Fibroblast of lung (primary cell): ENCODE data around the gene PRMT3. TPM values are rescaled to one million over a fixed set of nuclear protein-coding genes. Genes with fewer than 3 reads are reported as not detected.

Experiments
- DNase-seq, 2 donors: peaks; one replicate each; pipeline versions ENCODE4 v3.0.0 to v3.0.0-alpha.2; 2010; ENCODE audit warnings: low read depth in 2 of 2
- H2AFZ ChIP-seq: 2 replicates; pipeline ENCODE4 v1.5.1; 2012; ENCODE audit warnings: low read length, control low read depth, inconsistent platforms
- H3K27ac ChIP-seq: 2 replicates; pipeline ENCODE4 v1.5.1; 2011; ENCODE audit warnings: low read length, control low read depth; ENCODE audit not compliant: insufficient read depth
- H3K27me3 ChIP-seq: 2 replicates; pipeline ENCODE4 v1.5.1; 2011; ENCODE audit warnings: mild to moderate bottlenecking, low read length; ENCODE audit not compliant: control insufficient read depth, insufficient read depth
- H3K36me3 ChIP-seq: 2 replicates; pipeline ENCODE4 v1.5.1; 2011; ENCODE audit warnings: low read length; ENCODE audit not compliant: control insufficient read depth, insufficient read depth
- H3K4me1 ChIP-seq: 2 replicates; pipeline ENCODE4 v1.5.1; 2011; ENCODE audit warnings: low read length; ENCODE audit not compliant: control insufficient read depth, insufficient read depth; ENCODE audit errors: extremely low read depth
- H3K4me2 ChIP-seq: 2 replicates; pipeline ENCODE4 v1.5.1; 2011; ENCODE audit warnings: low read length, control low read depth; ENCODE audit not compliant: insufficient read depth; ENCODE audit errors: extremely low read depth
- H3K4me3 ChIP-seq, 4 experiments: fragments of 200-600 bp in 1 of 4; sonication (generic) in 1 of 4; replicated peaks in 1 of 4; 2 replicates each; pipeline ENCODE4 v1.5.1; 2011 to 2016; ENCODE audit warnings: low read length in 4 of 4, low read depth in 3 of 4, mild to moderate bottlenecking in 3 of 4, control low read depth in 2 of 4, inconsistent platforms in 1 of 4, mixed read lengths in 1 of 4; ENCODE audit not compliant: insufficient read depth in 1 of 4; ENCODE audit errors: control extremely low read depth in 1 of 4
- H3K79me2 ChIP-seq: 2 replicates; pipeline ENCODE4 v1.5.1; 2012; ENCODE audit warnings: mild to moderate bottlenecking, low read length, inconsistent platforms; ENCODE audit not compliant: control insufficient read depth, insufficient read depth
- H3K9ac ChIP-seq: 2 replicates; pipeline ENCODE4 v1.5.1; 2011; ENCODE audit warnings: mild to moderate bottlenecking, low read length, control low read depth; ENCODE audit not compliant: insufficient read depth
- H3K9me3 ChIP-seq: 2 replicates; pipeline ENCODE4 v1.5.1; 2012; ENCODE audit warnings: low read depth, low read length; ENCODE audit not compliant: control insufficient read depth, insufficient read depth
- H4K20me1 ChIP-seq: 2 replicates; pipeline ENCODE4 v1.5.1; 2011; ENCODE audit warnings: low read length; ENCODE audit not compliant: control insufficient read depth, insufficient read depth; ENCODE audit errors: extremely low read depth
- EZH2 ChIP-seq: IDR thresholded peaks from 2 replicates; pipeline ENCODE4 v1.5.1; 2012; ENCODE audit warnings: low read length, control low read depth, mild to moderate bottlenecking; ENCODE audit errors: missing control alignments
- polyA plus RNA-seq, 2 donors: library from polyadenylated mRNA; depleted of rRNA in 1 of 2; stranded (reverse) in 1 of 2; unstranded in 1 of 2; fragments of >200 nt; gene quantifications; 2 replicates each; pipeline ENCODE4 v1.2.1, GENCODE V29; 2011 to 2012; ENCODE audit warnings: missing spikeins in 1 of 2
- total RNA-seq: library from RNA; depleted of rRNA; stranded (reverse); fragments of >200 nt; gene quantifications from 2 replicates; pipeline ENCODE4 v1.2.1, GENCODE V29; 2014
- TF ChIP-seq, protein P1 (sequence below), 2 donors: IDR thresholded peaks in 1 of 2; conservative IDR thresholded peaks in 1 of 2; 1 replicate in 1 of 2; 2 replicates in 1 of 2; pipeline ENCODE4 v1.5.1; 2011 to 2012; ENCODE audit warnings: low read length in 2 of 2, control low read depth in 1 of 2, inconsistent platforms in 1 of 2, low read depth in 1 of 2, mild to moderate bottlenecking in 1 of 2

PRMT3 gene
- total and polyA plus RNA-seq, 2 donors (not counting 1 experiment from before 2014, with no cell fraction given), result 13.0 to 14.2 TPM

DNA sequence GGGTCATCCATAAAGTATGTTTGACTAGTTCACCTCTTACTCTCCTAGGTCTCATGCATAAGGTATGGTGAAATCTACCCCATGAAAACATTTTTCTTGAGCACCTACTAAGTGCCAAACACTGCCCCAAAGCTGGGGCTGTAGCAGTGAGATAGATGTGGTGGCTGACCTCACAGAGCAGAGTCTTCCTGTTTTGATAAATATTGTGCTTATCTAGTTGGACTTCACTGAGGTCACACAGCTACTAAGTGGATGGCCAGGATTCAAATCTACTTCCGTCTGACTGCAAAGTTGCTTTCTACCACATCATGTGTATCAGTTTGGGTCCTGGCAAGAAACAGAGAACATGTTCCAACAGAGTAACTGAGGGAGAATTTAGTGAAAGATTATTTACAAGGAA is 30.4 kb upstream of the PRMT3 start:
- no peak for DNase-seq
- Histone ChIP-seq H3K27ac (no peak overlapping the region), H3K4me3 (no peak overlapping the region), H3K9me3 (no peaks in the 10 kb centered on the region), H3K36me3 (no peaks in the 10 kb centered on the region), H3K79me2 (no peaks in the 10 kb centered on the region), H3K9ac (no peak overlapping the region), H4K20me1 (no peaks in the 10 kb centered on the region), H2AFZ (no peak overlapping the region), H3K4me2 (no peak overlapping the region), H3K27me3 (peaks cover 5% of the 10 kb centered on the region), H3K4me1 (no peaks in the 10 kb centered on the region)
- TF ChIP-seq EZH2, result no peak
- TF ChIP-seq, protein P1, sequence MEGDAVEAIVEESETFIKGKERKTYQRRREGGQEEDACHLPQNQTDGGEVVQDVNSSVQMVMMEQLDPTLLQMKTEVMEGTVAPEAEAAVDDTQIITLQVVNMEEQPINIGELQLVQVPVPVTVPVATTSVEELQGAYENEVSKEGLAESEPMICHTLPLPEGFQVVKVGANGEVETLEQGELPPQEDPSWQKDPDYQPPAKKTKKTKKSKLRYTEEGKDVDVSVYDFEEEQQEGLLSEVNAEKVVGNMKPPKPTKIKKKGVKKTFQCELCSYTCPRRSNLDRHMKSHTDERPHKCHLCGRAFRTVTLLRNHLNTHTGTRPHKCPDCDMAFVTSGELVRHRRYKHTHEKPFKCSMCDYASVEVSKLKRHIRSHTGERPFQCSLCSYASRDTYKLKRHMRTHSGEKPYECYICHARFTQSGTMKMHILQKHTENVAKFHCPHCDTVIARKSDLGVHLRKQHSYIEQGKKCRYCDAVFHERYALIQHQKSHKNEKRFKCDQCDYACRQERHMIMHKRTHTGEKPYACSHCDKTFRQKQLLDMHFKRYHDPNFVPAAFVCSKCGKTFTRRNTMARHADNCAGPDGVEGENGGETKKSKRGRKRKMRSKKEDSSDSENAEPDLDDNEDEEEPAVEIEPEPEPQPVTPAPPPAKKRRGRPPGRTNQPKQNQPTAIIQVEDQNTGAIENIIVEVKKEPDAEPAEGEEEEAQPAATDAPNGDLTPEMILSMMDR (conservative IDR thresholded peaks at IDR 0.05 in 1 of 2, IDR thresholded peaks at IDR 0.05 in 1 of 2; ENCODE audit: low read depth in 1 of 2, low read length in 2 of 2), result no peak

DNA sequence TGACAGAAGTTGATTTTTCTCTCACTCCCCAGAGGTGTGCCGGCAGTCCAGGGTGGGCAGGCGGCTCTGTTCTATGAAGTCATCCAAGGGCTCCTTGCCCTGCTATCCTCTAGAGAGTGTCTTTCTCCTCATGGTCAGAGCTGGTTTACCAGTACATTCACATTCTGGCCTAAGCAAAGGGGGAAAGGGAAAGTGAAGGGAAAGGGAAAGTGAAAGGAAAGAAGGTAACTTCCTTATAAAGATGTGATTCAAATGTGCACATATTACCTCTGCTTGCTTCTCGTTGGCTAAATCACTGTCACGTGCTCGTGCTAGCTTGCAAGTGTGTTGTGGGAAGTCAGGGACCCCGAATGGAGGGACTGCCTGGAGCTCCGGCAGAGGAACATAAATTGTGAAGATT is 26.9 kb upstream of the PRMT3 start:
- H3K9ac ChIP-seq, result no peak overlapping the region
- H3K4me3 ChIP-seq, result no peak overlapping the region
- H3K27ac ChIP-seq, result no peak overlapping the region
- DNase-seq, result peak; percentile 16 to 67
- no peaks in the 10 kb centered on the region for H4K20me1 ChIP-seq
- H3K4me2 ChIP-seq, result no peak overlapping the region
- H3K79me2 ChIP-seq, result peaks cover 6% of the 10 kb centered on the region
- H2AFZ ChIP-seq, result peak overlapping the region; percentile 15
- peaks cover 2% of the 10 kb centered on the region for H3K4me1 ChIP-seq
- no peaks in the 10 kb centered on the region for H3K9me3 ChIP-seq
- TF ChIP-seq, protein P1 (conservative IDR thresholded peaks at IDR 0.05 in 1 of 2, IDR thresholded peaks at IDR 0.05 in 1 of 2; ENCODE audit: low read depth in 1 of 2, low read length in 2 of 2), result no peak
- no peak for TF ChIP-seq EZH2
- H3K27me3 ChIP-seq, result peaks cover 5% of the 10 kb centered on the region
- H3K36me3 ChIP-seq, result no peaks in the 10 kb centered on the region

DNA sequence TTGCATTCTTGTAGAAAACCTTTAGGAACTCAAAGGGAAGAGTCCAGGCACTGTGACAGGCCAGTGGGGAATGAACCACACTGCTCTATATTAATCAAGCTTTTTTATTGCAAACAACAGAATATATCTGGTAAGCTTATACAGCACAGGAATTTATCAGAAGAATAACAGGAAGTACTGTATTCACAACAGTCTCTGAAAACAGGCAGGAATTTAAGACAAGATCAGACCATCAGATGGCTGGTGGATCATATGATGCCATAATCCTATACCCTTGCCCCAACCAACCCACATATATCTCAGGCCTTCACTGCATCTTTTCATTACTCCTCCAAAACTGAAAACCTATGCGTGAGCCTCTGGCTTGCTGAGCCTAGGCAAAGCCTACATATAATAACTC is 25.0 kb upstream of the PRMT3 start:
- Histone ChIP-seq H3K4me2 (no peak overlapping the region), H3K27ac (no peak overlapping the region), H3K79me2 (peaks cover 6% of the 10 kb centered on the region), H3K9ac (no peak overlapping the region), H2AFZ (no peak overlapping the region), H3K4me3 (no peak overlapping the region), H4K20me1 (no peaks in the 10 kb centered on the region), H3K27me3 (no peaks in the 10 kb centered on the region), H3K4me1 (peaks cover 6% of the 10 kb centered on the region), H3K36me3 (no peaks in the 10 kb centered on the region), H3K9me3 (no peaks in the 10 kb centered on the region)
- TF ChIP-seq, protein P1 (conservative IDR thresholded peaks at IDR 0.05 in 1 of 2, IDR thresholded peaks at IDR 0.05 in 1 of 2; ENCODE audit: low read depth in 1 of 2, low read length in 2 of 2), result no peak
- TF ChIP-seq EZH2, result no peak
- no peak for DNase-seq
